Heart left ventricle (tissue), 16 donors: ENCODE results near the gene PTPN11. TPM values are rescaled to one million over a fixed set of nuclear protein-coding genes. Genes with fewer than 3 reads are reported as not detected.

Experiments used
- ATAC-seq, 4 donors: fragments of 200-7000 bp; cut with Tn5 transposase; one replicate each; pipeline ENCODE4 v1.9.1; 2020 to 2022; ENCODE audit warnings: moderate library complexity in 4 of 4, mild to moderate bottlenecking in 3 of 4, moderate number of reproducible peaks in 1 of 4
- DNase-seq, 5 donors: peaks; one replicate each; pipeline ENCODE4 v3.0.0-alpha.2; 2020
- H3K27ac ChIP-seq, 12 donors: fragments of 200-600 bp; sonication (generic) in 4 of 12; one replicate each; pipeline versions ENCODE4 v1.5.0 to v1.8.0; 2016 to 2022; ENCODE audit warnings: mild to moderate bottlenecking in 2 of 12
- H3K27me3 ChIP-seq, 9 donors: fragments of 200-600 bp; sonication (generic) in 2 of 9; one replicate each; pipeline versions ENCODE4 v1.5.1 to v1.8.0; 2016 to 2022; ENCODE audit warnings: mild to moderate bottlenecking in 3 of 9
- H3K36me3 ChIP-seq, 9 donors: fragments of 200-600 bp; sonication (generic) in 2 of 9; one replicate each; pipeline versions ENCODE4 v1.5.0 to v1.8.0; 2018 to 2022; ENCODE audit warnings: mild to moderate bottlenecking in 2 of 9
- H3K4me1 ChIP-seq, 12 donors: fragments of 200-600 bp; sonication (generic) in 4 of 12; one replicate each; pipeline versions ENCODE4 v1.5.0 to v1.8.0; 2016 to 2022; ENCODE audit warnings: mild to moderate bottlenecking in 3 of 12
- H3K4me3 ChIP-seq, 12 donors: fragments of 200-600 bp; sonication (generic) in 4 of 12; one replicate each; pipeline versions ENCODE4 v1.5.0 to v1.8.0; 2017 to 2022; ENCODE audit warnings: mild to moderate bottlenecking in 9 of 12, moderate library complexity in 4 of 12
- H3K9me3 ChIP-seq, 12 donors: fragments of 200-600 bp; sonication (generic) in 4 of 12; one replicate each; pipeline versions ENCODE4 v1.5.0 to v1.8.0; 2016 to 2022; ENCODE audit warnings: mild to moderate bottlenecking in 1 of 12
- CTCF ChIP-seq, 12 donors: fragments of 200-600 bp; sonication (generic) in 4 of 12; IDR thresholded peaks; one replicate each; pipeline versions ENCODE4 v1.5.0 to v1.8.0; 2018 to 2022; ENCODE audit warnings: antibody characterized with exemption in 12 of 12, mild to moderate bottlenecking in 5 of 12
- POLR2A ChIP-seq, 2 donors: fragments of 450-650 bp; IDR thresholded peaks; one replicate each; pipeline ENCODE4 v1.6.1; 2017; ENCODE audit warnings: antibody characterized with exemption in 2 of 2, mild to moderate bottlenecking in 2 of 2, moderate library complexity in 2 of 2
- WGBS, 4 donors: extraction: QIAGEN DNeasy Blood & Tissue Kit in 2 of 4; methylation state at CpG; one replicate each; pipeline versions ENCODE4 v1.1.5 to v1.1.7; 2013 to 2018; 5-methylcytosine and 5-hydroxymethylcytosine counted together
- intact Hi-C, 10 donors: fragments of 100-400 bp; cut with DNase I; formaldehyde crosslinking; loops; one replicate each; pipeline versions ENCODE4 v1.11.1 to v1.14.2; 2022
- polyA plus RNA-seq, 2 donors: library from polyadenylated mRNA; stranded (reverse); fragments of 200-250 nt; gene quantifications; one replicate each; pipeline ENCODE4 v1.2.3, GENCODE V29; 2013
- total RNA-seq, 9 donors: library from RNA; depleted of rRNA in 2 of 9; stranded (reverse); fragments of >200 nt in 2 of 9; fragmentation: NEBNext Ultra II Directional in 3 of 9; extraction: Animal tissue kit (Norgen Biotek cat#: 25700) in 3 of 9; gene quantifications; one replicate each; pipeline versions ENCODE4 v1.1.0 to v1.2.4, GENCODE V29; 2016 to 2023
- donor health status: ischemic (EF 13 %, LVEDD 7.1; RV severe dilation, severe dysfunction).
- donor health status: healthy with polysubstance abuse.
- donor health status: DM: no; HTN: yes; CAD: no.
- donor health status: DM: no; HTN: no; CAD: no.
- donor health status: ischemic (EF 25% LVEDD 6.9; RV normal size, moderate dysfunction).
- donor health status: ischemic (EF 25% LVEDD 5.7; RV mildly dilated, moderate dysfunction).
- donor health status: healthy.
- donor health status: DM: yes; HTN: yes; CAD: no.
- donor health status: ischemic (EF 35%, LVEDD 5.7; RV mildly dilated, moderate dysfunction).
- donor health status: nonischemic (EF 11% LVEDD 7.7; RV severe dilation, severe dysfunction).
- donor health status: DM: yes; HTN: yes; CAD: no.
- donor health status: PGD.
- donor health status: ischemic (EF 29% LVEDD 5.4; RV normal size, mild dysfunction).
- donor health status: nonischemic (EF 23%, LVEDD 6.1; RV moderate dilation, normal function).

The PTPN11 gene
- total and polyA plus RNA-seq, 11 donors: 35.9 to 197 (median 130) TPM

DNA sequence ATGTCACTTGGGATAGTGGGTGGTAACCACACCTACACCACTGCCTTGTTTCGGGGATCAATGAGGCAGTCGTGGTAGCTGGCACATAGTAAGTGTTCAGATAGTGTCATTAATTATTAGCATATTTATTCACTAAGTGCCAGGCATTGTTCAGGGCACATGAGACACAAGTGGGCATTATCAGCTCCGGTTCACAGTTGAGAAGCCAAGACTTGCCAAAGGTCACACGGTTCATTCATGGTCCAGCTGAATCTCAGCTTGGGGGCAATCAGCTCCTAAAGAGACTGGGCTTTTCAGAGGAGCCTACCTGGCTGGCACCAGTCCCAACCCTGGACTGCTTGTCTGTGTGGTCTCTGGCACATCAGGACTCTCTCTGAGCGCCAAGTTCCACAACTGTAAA lies 121.3 kb downstream of the PTPN11 start:
- H3K4me3 ChIP-seq: no peak overlapping the region
- H3K4me1 ChIP-seq: no peaks in the 10 kb centered on the region
- H3K9me3 ChIP-seq: no peaks in the 10 kb centered on the region
- intact Hi-C loops: no loop called here
- TF ChIP-seq CTCF (IDR thresholded peaks at IDR 0.05) (no peak), POLR2A (IDR thresholded peaks at IDR 0.05) (no peak)
- peaks cover 0 to 8% (median 0%) of the 10 kb centered on the region in 9 donors for H3K27me3 ChIP-seq
- H3K27ac ChIP-seq: no peak overlapping the region
- H3K36me3 ChIP-seq: no peaks in the 10 kb centered on the region
- 52 to 56% (median 55%) methylated on average over 5 of the region's 5 CpGs for WGBS, 4 donors
- DNase-seq: no peak
- no peak for ATAC-seq

GRCh38 chr12:112543751-112544150 lies 125.0 kb downstream of the PTPN11 start:
- WGBS, 4 donors: 34 to 58% (median 40%) methylated on average over 4 of the region's 4 CpGs

GRCh38 chr12:112546339-112546738 lies 127.6 kb downstream of the PTPN11 start:
- DNase-seq (no peak), ATAC-seq (no peak)
- WGBS, 4 donors: 82 to 89% (median 83%) methylated on average over 6 of the region's 6 CpGs
- Histone ChIP-seq H3K27me3 (peaks cover 0 to 24% (median 0%) of the 10 kb centered on the region in 9 donors), H3K4me1 (no peaks in the 10 kb centered on the region), H3K36me3 (no peaks in the 10 kb centered on the region), H3K27ac (no peak overlapping the region), H3K9me3 (no peaks in the 10 kb centered on the region), H3K4me3 (no peak overlapping the region)
- intact Hi-C loops: no loop called here
- TF ChIP-seq CTCF (IDR thresholded peaks at IDR 0.05): no peak
- no peak for TF ChIP-seq POLR2A (IDR thresholded peaks at IDR 0.05)

More at GRCh38 chr12:112543751-112544150, 125.0 kb downstream of the PTPN11 start:
- Histone ChIP-seq H3K27me3 (peaks cover 0 to 20% (median 0%) of the 10 kb centered on the region in 9 donors), H3K4me3 (no peak overlapping the region), H3K27ac (no peak overlapping the region), H3K36me3 (no peaks in the 10 kb centered on the region), H3K4me1 (no peaks in the 10 kb centered on the region), H3K9me3 (no peaks in the 10 kb centered on the region)
- TF ChIP-seq POLR2A (IDR thresholded peaks at IDR 0.05) (no peak), CTCF (IDR thresholded peaks at IDR 0.05) (no peak)
- DNase-seq (no peak), ATAC-seq (no peak)
- intact Hi-C loops: no loop called here

- Histone ChIP-seq H3K4me1 (no peaks in the 10 kb centered on the region), H3K27ac (no peak overlapping the region), H3K4me3 (no peak overlapping the region), H3K36me3 (no peaks in the 10 kb centered on the region), H3K9me3 (no peaks in the 10 kb centered on the region), H3K27me3 (peaks cover 0 to 24% (median 0%) of the 10 kb centered on the region in 9 donors)
- intact Hi-C loops: no loop called here
- WGBS, 4 donors: 39 to 56% (median 48%) methylated on average over 2 of the region's 2 CpGs
- TF ChIP-seq CTCF (IDR thresholded peaks at IDR 0.05) (no peak), POLR2A (IDR thresholded peaks at IDR 0.05) (no peak)
- no peak for DNase-seq
- no peak for ATAC-seq
Measured at GRCh38 chr12:112546996-112547395, 128.2 kb downstream of the PTPN11 start.
